ENCODE results near the gene TMEM219. TPM values are rescaled to one million over a fixed set of nuclear protein-coding genes. Genes with fewer than 3 reads are reported as not detected.

TMEM219 gene
- polyA plus RNA-seq, 5 donors = 94.6 to 126 (median 108) TPM

DNA sequence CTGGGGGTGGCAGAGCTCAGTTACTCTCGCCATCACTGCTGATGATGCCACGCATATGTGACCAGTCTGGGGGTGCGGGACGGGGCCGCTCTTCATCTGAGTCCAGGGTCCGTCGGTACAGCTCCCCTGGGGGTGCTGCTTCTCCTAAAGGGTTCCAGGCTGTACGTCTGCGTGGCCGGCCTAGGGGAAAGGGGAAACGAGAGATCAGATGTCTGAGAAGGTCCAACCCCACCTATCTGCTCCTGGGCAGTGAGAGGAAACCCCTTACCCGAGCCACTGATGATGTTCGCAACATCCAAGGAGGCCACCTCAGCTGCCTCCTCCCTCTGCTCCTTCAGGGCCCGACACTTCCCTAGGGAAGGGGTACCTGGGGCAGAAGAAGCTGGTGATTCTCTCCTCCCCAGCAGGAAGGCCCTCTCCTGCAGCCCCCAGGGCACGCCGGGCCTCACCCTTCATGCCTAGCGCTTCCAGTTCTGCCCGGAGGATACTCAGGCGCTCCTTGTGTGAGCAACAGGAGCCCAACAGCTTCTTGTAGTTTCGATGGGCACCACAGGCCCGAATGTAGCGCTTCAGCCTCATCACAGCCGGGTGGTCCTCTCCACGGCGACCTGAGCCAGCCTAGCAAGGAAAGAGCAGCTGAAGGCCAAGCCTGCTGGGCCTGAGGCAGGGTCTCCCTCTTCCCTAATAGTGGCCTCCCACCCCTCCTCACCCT is 31.5 kb downstream of the TMEM219 start:
- no peak for DNase-seq

DNA sequence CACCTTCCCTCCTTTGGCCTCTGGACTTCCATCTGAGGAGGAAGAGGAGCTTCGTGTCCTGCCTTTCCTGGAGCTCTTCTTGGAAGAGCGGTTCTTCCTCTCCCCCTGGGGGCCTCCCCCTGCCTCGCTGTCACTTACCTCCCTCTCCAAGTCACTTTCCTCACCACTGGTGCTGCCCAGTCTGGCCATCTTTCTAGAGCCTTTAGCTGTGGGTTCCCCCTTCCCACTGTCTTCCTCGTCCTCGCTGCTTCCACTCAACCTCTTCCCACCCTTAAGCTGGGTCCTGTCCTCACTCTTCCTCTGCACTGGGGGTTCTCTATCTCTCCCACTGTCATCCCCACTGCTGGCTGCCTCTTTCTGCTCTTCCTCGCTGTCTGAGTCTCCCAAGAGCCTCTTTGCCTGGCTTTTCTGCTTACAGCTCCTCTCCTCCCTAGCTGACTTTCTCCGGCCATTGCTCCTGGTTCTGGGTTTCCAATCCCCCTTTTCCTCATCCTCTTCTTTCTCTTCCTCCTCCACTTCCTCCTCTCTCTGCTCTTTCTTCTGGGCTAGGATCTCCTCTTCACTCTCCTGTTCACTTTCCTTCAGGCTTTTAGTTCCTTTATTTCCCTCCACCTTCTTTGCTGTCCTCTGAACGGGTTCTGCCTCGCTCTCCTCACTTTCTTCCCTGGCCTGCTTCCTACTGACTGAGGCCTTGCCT is 32.2 kb downstream of the TMEM219 start:
- no peak for DNase-seq

DNA sequence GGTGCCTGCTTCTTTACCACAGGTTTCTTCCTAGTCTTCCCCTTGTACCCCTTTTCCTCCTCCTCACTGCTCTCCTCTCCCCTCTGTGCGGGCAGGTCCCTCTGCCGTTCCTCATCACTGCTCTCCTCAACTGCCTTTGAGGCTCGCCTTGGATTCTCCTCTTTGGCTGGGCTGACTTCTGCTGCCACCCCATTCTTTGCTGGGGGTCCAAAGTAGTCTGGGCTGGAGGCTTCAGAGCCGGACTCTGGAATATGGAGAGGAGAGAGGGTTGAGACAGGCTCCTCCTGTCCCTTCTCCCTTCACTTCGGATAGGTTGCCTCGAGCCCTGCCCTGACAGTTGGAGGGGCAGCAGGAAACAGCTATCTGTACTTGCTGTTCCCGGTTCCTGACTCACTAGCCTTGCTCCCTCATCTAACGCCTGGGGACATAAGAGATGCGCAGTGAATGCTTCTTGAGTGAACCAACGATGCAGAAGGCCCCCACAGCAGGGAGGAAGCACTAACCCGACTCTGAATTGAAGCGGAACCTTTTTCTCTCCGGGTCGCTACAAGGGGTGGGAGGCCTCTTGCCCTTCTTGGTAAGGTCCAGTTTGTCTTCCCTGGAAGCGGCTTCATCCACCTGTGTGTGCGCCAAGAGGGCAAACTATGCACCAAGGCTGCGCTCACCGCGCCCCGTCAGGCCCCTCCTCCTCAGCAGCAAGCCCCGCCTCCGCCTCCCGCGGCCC is 32.9 kb downstream of the TMEM219 start:
- no peak for DNase-seq

DNA sequence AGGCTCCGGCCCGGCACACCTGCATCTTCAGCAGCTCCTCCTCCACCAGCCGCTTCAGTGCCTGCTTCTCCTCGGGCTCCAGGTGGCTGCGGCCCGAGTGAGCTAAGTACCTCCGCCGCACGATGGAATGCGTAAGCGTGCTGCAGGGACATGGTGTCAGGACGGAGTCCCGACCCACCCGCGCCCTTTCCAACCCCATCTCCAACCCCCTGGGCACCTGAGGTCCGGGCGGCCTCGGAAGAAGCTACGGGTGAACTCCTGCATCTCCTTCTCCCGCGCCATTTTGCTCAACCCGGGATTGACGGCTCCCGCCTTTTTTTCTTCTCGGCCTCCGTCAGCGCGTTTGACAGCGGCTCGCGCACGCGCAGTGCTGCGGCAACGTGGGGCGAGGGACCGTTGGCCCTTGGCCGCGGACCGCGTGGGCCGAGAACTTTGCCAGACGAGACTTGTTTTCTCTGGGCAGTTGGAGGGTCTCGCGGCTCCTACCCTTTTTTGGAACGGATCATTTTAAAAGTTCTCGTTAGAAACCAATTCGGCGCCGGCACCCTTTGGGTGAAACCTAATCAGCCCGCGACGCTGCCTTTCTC is 33.5 kb downstream of the TMEM219 start, which contains the start of gene HIRIP3:
HIRIP3 (minus strand) TSS at position 294 of the 587 bp plus-strand sequence; CDS start at position 282, 12 bp downstream.
- peak; percentile 81 to 82 for DNase-seq

DNA sequence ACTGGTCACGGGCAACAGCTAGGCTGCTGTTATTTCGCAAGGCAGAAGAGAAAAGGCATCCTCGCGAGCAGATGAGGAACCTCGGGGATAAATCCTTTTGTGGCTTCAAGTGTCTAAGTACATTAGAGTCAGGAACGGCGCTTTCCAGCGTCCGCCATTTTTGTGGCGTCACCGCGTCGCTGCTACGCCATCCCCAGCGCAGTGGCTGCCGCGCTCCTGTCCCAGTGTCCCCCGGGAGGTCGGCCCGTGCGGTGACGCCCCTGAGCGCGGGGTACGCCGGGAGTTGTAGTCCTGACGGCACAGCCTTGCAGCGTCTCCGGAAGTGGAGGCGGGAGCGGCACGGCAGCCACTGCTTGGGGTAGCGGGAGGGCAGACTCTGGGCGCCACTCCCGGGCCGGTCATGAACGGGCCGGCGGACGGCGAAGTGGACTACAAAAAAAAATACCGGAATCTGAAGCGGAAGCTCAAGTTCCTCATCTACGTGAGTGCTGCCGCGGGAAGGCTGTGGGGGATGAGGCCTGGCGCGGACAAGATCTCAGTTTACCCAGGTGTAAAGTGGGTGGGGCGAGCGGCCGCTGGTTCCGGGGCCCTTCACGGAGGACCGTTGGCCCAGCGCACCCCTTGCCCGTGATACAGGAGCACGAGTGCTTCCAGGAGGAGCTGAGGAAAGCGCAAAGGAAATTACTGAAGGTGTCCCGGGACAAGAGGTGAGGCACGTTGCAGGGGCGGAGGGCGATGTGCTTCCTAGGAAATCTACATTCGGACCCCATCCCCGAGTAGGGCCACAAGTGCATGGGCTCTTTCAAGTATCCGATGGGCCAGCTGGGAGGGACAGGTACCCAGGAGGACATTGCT is 34.3 kb downstream of the TMEM219 start, which contains the start of gene INO80E:
INO80E (plus strand) TSS at position 331 of the 855 bp plus-strand sequence; CDS start at position 401, 70 bp downstream.
- DNase-seq = peak; percentile 95

DNA sequence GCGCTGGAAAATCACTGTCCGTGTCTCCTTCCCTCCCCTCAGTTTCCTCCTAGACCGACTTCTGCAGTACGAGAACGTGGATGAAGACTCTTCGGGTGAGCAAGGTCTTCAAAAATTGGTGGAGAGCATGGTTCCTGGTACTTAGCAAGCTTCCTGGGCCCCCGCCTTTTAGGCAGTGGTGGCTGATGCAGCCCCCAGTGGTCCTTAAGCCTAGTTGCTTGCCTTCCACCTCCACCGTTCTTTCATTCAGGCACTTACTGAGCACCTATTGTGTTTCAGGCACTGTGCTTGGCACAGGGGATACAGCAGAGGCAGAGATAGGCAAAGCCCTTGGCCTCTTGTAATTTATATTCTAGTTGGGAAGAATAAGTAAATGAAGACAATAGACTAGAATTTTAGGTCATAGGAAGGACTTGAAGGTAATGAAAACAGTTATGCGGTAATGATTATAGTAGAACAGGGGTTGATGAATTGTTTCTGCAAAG is 34.9 kb downstream of the TMEM219 start:
- no peak for DNase-seq

DNA sequence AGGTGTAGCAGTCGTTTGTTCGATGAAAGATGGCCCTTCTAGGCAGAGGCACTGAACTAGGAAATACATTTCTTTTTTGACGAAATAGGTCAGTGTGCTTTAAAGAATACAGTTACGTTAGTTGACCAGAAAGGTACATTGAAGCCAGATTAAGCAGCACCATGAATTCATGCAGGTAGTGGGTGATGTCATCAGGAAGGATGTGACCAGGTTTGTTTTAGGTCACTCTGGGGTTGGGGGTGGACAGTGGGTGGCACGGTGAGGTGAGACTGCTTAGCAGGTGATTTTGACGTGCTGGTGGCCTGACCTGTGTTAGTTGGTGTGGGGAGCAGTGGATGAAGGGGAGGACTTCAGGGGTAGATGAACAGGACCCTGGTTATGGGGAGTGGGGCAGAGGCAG is 37.7 kb downstream of the TMEM219 start:
- no peak for DNase-seq

DNA sequence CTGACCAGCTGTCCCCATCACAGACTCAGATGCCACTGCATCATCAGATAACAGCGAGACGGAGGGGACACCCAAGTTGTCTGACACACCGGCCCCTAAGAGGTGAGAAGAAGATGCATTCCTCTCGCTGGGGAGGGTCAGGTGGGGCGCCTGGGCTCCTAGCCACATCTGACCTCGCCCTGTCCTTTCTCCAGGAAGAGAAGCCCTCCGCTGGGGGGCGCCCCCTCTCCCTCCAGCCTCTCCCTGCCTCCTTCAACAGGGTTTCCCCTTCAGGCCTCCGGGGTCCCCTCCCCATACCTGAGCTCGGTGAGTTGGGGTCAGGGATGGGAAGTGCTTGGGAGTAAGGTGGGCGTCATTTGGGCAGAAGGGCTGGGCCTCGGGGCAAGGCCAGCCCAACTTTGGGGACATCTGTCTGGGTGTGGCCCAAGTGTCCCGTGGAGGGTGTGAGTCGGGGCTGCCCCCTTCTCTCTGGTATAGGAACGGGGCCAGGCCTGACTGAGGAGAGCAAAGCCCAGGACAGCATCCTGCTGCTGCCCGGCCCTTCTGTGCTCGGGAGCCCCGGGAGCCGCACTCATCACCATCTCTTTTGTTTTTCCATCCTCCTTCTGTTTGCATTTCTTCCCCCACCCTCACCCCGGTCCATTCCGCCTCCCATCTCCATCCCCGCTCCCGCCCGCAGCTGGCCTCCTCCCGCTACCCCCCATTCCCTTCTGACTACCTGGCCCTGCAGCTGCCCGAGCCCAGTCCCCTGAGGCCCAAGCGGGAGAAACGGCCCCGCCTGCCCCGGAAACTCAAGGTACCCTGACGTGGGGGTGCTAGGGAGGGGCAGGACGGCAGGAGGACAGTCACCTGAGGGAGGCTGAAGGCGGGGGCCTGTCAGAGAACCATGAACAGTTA is 39.1 kb downstream of the TMEM219 start:
- DNase-seq = no peak

DNA sequence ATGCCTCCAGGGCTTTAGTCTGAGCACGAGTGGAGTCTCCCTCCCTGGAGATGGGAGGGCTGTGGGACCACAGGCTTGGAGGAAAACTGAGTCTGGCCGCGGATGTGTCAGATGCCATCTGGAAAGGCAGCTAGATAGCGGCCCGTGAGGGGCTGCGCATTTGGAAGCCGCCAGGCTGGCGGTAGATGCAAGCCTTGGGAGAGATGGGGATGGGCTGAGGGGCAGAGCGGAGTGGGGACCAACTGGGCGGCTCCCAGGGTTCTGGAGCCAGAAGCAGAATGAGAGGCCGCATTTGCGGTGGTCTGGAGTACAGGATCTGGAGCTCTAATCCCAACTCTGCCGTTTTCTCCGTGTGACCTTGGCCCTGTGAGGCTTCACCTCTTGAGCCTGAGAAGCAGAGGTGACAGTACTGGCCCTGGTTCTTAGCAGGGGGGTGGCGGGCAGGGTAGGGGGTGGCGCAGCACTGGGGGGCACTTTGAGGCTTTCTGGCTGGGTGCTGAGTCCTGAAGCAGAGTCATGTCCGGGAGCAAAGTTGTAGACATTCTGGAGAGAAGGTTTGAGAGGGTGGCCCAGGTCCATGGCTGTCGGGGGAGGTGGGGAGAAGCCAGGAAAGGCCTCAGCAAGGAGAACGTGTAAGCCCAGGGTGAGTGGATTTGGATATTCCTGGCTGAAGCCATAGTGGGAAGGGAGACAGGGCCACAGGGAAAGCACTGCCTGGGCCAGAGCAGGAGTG is 40.9 kb downstream of the TMEM219 start:
- DNase-seq = no peak

DNA sequence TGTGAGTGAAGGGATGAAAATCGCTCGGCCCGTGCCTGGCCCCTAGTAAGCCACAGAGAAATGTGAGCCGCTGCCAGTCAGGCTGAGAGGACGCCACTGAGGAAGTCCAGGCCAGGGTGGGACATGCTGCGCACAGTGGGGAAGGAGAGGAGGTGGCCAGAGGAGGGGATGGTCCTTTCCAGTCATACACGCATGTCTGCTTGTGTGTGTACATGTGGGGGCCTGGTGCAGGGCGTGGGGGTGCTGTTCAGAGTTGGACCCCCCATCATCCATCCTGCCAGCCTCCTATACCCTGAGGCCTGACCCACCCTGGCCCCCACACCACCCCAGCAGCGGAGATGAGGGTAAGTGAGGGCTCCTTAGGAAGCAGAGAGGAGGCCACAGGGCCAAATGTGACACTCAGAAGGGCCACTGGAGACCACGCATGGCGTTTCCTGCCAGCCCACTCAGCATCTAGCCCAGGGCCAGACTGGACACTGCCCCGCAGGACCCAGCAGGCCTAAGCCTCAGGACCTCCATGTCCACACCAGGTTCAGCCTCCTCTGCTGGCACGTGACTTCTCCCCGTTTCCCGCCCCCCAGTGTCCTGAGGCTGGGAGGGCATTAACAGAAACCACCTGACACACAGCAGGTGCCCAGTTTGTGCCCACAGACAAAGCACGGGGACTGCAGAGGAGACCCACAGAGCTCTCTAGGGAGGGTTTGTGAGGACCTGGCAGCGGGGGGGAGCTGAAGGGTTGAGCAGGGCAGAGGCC is 42.0 kb downstream of the TMEM219 start:
- no peak for DNase-seq

DNA sequence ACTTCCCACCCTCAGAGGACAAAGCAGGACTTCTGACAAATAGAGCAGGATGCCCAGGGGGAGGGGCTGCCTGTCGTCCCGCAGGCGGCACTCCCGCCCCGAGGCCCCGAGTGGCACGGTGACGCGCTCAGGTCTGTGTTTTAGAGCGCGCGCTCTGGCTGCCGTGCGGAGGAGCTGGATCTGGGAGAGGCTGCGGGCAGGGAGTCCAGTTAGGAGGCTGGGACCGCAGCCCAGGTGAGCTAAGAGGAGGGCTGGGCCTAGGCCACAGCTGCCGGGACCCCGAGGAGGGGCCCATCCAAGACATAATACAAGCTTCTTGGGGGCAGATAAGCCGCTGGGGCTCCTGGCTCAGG is 42.5 kb downstream of the TMEM219 start:
- DNase-seq = no peak

DNA sequence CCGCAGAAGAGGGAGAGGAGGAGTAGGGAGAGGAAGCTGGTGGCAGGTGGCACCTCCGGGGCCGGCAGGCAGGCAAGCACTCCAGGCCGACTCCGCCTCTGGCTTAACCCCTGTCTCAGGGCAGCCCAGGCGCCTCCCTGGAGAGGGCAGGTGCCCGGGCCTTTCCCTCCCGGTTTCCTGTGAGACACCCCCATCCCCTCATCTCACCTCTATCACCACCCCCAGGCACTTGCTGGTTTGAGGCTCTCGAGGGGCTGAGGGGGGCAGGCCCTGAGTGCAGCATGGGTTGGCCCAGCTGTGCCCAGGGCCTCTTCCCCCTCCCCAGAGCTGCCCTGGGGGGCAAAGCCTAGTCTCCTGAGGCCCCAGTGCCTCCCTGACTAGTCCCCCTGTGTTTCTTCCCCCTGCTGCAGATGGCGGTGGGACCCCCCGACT is 42.9 kb downstream of the TMEM219 start:
- no peak for DNase-seq

DNA sequence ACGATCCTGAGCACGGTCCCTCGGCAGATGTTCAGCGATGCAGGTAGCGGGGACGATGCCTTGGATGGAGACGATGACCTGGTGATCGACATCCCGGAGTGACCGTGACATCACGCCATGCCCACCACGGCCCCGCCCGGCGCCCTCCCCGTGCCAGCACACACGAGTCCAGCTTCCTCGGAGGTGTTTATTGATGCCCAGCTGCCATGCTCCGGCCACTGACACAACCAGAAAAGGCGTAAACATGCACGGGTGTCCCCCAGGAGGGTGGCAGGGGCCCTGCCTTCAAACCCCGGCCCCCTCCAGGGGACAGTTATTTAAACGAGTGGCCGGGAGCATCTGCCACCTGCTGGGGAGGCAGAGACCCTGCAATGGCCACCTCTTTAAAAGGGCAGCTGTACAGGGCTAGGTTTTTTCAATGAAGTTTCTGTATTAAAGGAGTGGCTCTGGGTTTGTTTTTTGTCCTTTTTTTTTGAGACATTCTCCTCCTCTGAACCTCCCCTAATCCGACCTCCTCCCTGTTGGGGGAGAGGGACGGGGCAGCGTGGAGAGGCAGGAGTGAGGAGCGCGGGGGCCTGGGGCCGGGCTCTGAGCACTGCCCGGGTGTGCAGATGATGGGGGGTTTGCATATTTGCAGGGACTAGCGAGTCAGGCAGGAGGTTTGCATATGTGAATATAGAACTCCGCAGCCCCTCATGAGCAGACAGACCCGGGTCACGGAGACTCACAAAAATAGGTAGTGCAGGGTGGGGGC is 43.6 kb downstream of the TMEM219 start:
- DNase-seq = no peak

DNA sequence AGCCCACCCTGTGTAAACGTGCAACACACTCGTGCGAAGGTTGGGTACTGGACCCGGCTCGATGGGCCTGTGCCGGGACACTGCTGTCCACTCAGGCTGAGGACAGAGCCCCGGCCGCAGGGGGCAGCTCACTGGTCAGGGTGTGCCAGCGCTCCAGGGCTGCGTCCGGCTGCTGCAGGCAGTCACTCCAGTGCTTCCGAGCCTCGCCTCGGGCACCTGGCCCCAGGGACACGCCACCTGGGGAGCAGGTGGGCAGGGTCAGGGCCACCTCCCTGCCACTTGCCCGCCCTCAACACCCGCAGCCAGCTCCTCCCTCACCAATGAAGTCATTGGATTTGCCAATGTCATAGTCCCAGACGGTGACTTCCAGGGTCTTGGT is 44.2 kb downstream of the TMEM219 start:
- DNase-seq = no peak

DNA sequence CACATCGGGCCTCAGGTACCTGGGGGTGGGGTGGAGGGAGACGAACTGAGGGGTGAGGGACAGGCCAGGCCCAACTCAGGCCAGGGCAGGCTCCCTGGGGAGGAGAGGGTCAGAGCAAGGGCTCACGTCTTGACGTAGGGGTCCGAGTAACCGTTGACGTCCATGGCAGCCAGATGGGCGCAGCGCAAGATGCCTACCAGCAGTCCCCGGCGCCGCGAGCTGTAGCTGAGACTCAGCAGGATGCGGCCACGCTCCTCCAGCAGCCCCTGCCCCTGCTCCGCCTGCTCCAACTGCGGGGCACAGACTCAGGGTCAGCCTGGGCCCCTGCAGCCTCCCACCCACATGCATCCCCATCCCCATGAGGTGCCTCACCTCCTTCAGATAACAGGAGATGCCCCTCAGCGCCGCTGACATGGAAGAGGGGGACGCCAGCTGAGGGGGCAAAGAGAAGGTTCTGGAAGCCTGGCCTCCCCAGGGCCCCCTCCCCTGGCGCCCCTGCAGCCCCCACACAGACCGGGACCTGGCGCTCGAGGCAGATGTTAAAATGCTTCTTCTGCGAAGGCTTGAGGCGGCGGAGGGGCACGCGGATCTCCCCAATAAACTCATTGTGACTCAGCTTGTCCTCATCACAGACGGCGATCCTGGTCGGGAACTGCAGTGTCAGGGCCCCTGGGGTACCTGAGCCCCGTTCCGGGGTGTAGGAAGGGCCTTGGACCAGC is 44.9 kb downstream of the TMEM219 start:
- DNase-seq = no peak

DNA sequence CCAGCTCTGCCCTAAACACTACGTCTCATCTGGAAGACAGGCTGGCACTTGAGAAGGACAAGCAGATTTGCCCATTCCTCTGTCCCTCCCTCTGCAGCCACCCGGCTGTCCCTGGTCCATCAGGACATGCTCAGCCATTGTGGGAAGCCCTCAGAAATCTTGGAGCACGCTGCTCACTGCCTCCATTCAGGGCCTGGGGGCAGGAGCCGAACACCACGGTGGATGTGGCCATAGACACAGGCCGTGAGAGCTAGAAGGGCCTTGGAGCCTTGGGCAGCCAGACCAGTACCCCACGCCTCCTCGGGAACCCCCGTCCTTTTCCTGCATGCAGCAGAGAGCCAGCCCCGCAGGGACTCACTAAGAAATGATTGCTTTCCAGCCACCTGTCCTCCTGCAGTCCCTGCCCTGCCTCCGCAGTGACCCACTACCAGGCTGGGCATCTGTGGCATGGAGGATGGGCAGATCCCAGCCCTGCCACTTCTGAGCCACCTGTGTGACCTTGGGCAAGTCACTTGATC is 45.6 kb downstream of the TMEM219 start:
- no peak for DNase-seq
